ENCODE results near the gene CD300A. TPM values are rescaled to one million over a fixed set of nuclear protein-coding genes. Genes with fewer than 3 reads are reported as not detected.

Gene CD300A
- polyA plus RNA-seq, 1 experiment, result not detected

- CTCF ChIA-PET, result no interaction called here
- DNase-seq (ENCODE audit: low read depth, low spot score), result no peak
Observed at GRCh38 chr17:74432766-74433391, 33.6 kb upstream of the CD300A start.

GRCh38 chr17:74433421-74434121 is 32.9 kb upstream of the CD300A start:
- no peak overlapping the region for H3K4me3 ChIP-seq (ENCODE audit: low read depth, low read length)
- TF ChIP-seq, protein P1, sequence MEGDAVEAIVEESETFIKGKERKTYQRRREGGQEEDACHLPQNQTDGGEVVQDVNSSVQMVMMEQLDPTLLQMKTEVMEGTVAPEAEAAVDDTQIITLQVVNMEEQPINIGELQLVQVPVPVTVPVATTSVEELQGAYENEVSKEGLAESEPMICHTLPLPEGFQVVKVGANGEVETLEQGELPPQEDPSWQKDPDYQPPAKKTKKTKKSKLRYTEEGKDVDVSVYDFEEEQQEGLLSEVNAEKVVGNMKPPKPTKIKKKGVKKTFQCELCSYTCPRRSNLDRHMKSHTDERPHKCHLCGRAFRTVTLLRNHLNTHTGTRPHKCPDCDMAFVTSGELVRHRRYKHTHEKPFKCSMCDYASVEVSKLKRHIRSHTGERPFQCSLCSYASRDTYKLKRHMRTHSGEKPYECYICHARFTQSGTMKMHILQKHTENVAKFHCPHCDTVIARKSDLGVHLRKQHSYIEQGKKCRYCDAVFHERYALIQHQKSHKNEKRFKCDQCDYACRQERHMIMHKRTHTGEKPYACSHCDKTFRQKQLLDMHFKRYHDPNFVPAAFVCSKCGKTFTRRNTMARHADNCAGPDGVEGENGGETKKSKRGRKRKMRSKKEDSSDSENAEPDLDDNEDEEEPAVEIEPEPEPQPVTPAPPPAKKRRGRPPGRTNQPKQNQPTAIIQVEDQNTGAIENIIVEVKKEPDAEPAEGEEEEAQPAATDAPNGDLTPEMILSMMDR (IDR thresholded peaks at IDR 0.05; ENCODE audit: low read depth, low read length), result no peak
- ChIA-PET POLR2A (no interaction called here), CTCF (no interaction called here)
- H3K27ac ChIP-seq (ENCODE audit: low read depth, low read length), result no peak overlapping the region
- H3K27me3 ChIP-seq (ENCODE audit: control insufficient read depth, insufficient read depth, low read length), result peaks cover 22% of the 10 kb centered on the region
- H3K9me3 ChIP-seq (ENCODE audit: control insufficient read depth, insufficient read depth, low read length), result peaks cover 11% of the 10 kb centered on the region
- DNase-seq (ENCODE audit: low read depth, low spot score), result no peak

More at GRCh38 chr17:74432766-74433391, 33.6 kb upstream of the CD300A start:
- peaks cover 22% of the 10 kb centered on the region for H3K27me3 ChIP-seq (ENCODE audit: control insufficient read depth, insufficient read depth, low read length)
- POLR2A ChIA-PET, result no interaction called here
- no peak overlapping the region for H3K27ac ChIP-seq (ENCODE audit: low read depth, low read length)
- TF ChIP-seq, protein P1 (IDR thresholded peaks at IDR 0.05; ENCODE audit: low read depth, low read length), result no peak
- no peak overlapping the region for H3K4me3 ChIP-seq (ENCODE audit: low read depth, low read length)
- H3K9me3 ChIP-seq (ENCODE audit: control insufficient read depth, insufficient read depth, low read length), result peaks cover 6% of the 10 kb centered on the region

- no peak for DNase-seq (ENCODE audit: low read depth, low spot score)
- TF ChIP-seq, protein P1 (IDR thresholded peaks at IDR 0.05; ENCODE audit: low read depth, low read length), result no peak
Observed at GRCh38 chr17:74435775-74436359, 30.6 kb upstream of the CD300A start.

GRCh38 chr17:74437702-74438101 is 28.7 kb upstream of the CD300A start:
- H3K4me3 ChIP-seq (ENCODE audit: low read depth, low read length), result no peak overlapping the region
- DNase-seq (ENCODE audit: low read depth, low spot score), result no peak
- ChIA-PET POLR2A (no interaction called here), CTCF (interaction anchor here (0.6 to 1.2 kb wide), 2 partner anchors 18 to 34 kb away, joined by 4 to 6 read pairs; no protein-coding TSS in a partner anchor)
- H3K27ac ChIP-seq (ENCODE audit: low read depth, low read length), result no peak overlapping the region
- no peaks in the 10 kb centered on the region for H3K27me3 ChIP-seq (ENCODE audit: control insufficient read depth, insufficient read depth, low read length)
- H3K9me3 ChIP-seq (ENCODE audit: control insufficient read depth, insufficient read depth, low read length), result peaks cover 33% of the 10 kb centered on the region
- TF ChIP-seq, protein P1 (IDR thresholded peaks at IDR 0.05; ENCODE audit: low read depth, low read length), result peak; percentile 52

More at GRCh38 chr17:74435775-74436359, 30.6 kb upstream of the CD300A start:
- ChIA-PET POLR2A (no interaction called here), CTCF (interaction anchor here (1.0 to 1.3 kb wide), 2 partner anchors 20 to 57 kb away, joined by 3 read pairs; no protein-coding TSS in a partner anchor)
- peaks cover 10% of the 10 kb centered on the region for H3K27me3 ChIP-seq (ENCODE audit: control insufficient read depth, insufficient read depth, low read length)
- H3K9me3 ChIP-seq (ENCODE audit: control insufficient read depth, insufficient read depth, low read length), result peaks cover 26% of the 10 kb centered on the region
- no peak overlapping the region for H3K4me3 ChIP-seq (ENCODE audit: low read depth, low read length)
- no peak overlapping the region for H3K27ac ChIP-seq (ENCODE audit: low read depth, low read length)
